ENCODE measurements around the gene NDUFA6.

GRCh38 chr22:42064629-42065028 is 25.9 kb downstream of the NDUFA6 start:
- no peak for TF ChIP-seq FOXA1 (IDR thresholded peaks at IDR 0.05)
- no peak for TF ChIP-seq LEF1 (IDR thresholded peaks at IDR 0.05; ENCODE audit: borderline replicate concordance)
- TF ChIP-seq SP1 (IDR thresholded peaks at IDR 0.05), result no peak
- no peak for TF ChIP-seq BHLHE40 (IDR thresholded peaks at IDR 0.05; ENCODE audit: borderline replicate concordance)
- TF ChIP-seq L3MBTL2 (conservative IDR thresholded peaks at IDR 0.05), result no peak
- no peak for TF ChIP-seq TARDBP (IDR thresholded peaks at IDR 0.05)
- TF ChIP-seq HDGF (IDR thresholded peaks at IDR 0.05; ENCODE audit: borderline replicate concordance), result no peak
- TF ChIP-seq ELF4 (IDR thresholded peaks at IDR 0.05), result no peak
- no peak for TF ChIP-seq FOXM1 (IDR thresholded peaks at IDR 0.05; ENCODE audit: borderline replicate concordance)
- TF ChIP-seq SUZ12 (IDR thresholded peaks at IDR 0.05), result no peak
- TF ChIP-seq PKNOX1 (IDR thresholded peaks at IDR 0.05), result no peak

Data from HEK293T (cell line).